Upper lobe of left lung (tissue), 6 donors: Measurements from ENCODE around the gene IGF2R. TPM values are rescaled to one million over a fixed set of nuclear protein-coding genes. Genes with fewer than 3 reads are reported as not detected.

ENCODE experiments used
- ATAC-seq, 2 donors: fragments of 200-7000 bp; cut with Tn5 transposase; one replicate each; pipeline ENCODE4 v1.9.1; 2022; ENCODE audit warnings: mild to moderate bottlenecking in 2 of 2, moderate library complexity in 2 of 2; ENCODE audit not compliant: low FRiP score in 2 of 2
- DNase-seq, 2 donors: peaks; one replicate each; pipeline ENCODE4 v3.0.0-alpha.2; 2019 to 2020
- H3K27ac ChIP-seq, 4 donors: fragments of 200-600 bp; sonication (generic); one replicate each; pipeline ENCODE4 v1.5.1; 2016 to 2019
- H3K27me3 ChIP-seq, 4 donors: fragments of 200-600 bp; sonication (generic); one replicate each; pipeline ENCODE4 v1.5.1; 2017 to 2019
- H3K36me3 ChIP-seq, 4 donors: fragments of 200-600 bp; sonication (generic); one replicate each; pipeline ENCODE4 v1.5.1; 2016 to 2019
- H3K4me1 ChIP-seq, 4 donors: fragments of 200-600 bp; sonication (generic); one replicate each; pipeline ENCODE4 v1.5.1; 2018 to 2019
- H3K4me3 ChIP-seq, 4 donors: fragments of 200-600 bp; sonication (generic); one replicate each; pipeline ENCODE4 v1.5.1; 2017 to 2019; ENCODE audit warnings: mild to moderate bottlenecking in 2 of 4, moderate library complexity in 1 of 4
- H3K9me3 ChIP-seq, 4 donors: fragments of 200-600 bp; sonication (generic); one replicate each; pipeline ENCODE4 v1.5.1; 2018 to 2019
- CTCF ChIP-seq, 6 experiments: fragments of 450-650 bp in 4 of 6; fragments of 200-600 bp in 2 of 6; sonication (generic) in 2 of 6; IDR thresholded peaks; one replicate each; pipeline ENCODE4 v1.5.1; 2016 to 2019; ENCODE audit warnings: antibody characterized with exemption in 6 of 6
- EP300 ChIP-seq, 4 donors: sonication (generic); formaldehyde crosslinking; IDR thresholded peaks; one replicate each; pipeline ENCODE4 v1.5.1; 2017; ENCODE audit warnings: antibody characterized with exemption in 4 of 4, control low read depth in 2 of 4
- POLR2A ChIP-seq, 4 donors: fragments of 450-650 bp; IDR thresholded peaks; one replicate each; pipeline ENCODE4 v1.5.1; 2016 to 2017; ENCODE audit warnings: antibody characterized with exemption in 4 of 4, mild to moderate bottlenecking in 2 of 4
- POLR2AphosphoS5 ChIP-seq, 2 donors: sonication (generic); formaldehyde crosslinking; IDR thresholded peaks; one replicate each; pipeline ENCODE4 v1.5.1; 2017; ENCODE audit warnings: antibody characterized with exemption in 2 of 2
- WGBS, 2 donors: methylation state at CpG; one replicate each; pipeline ENCODE4 v1.1.5; 2017 to 2018; 5-methylcytosine and 5-hydroxymethylcytosine counted together
- total RNA-seq, 6 donors: library from RNA; depleted of rRNA in 4 of 6; stranded (reverse); fragments of >200 nt in 4 of 6; gene quantifications; one replicate each; pipeline versions ENCODE4 v1.1.0 to v1.2.1, GENCODE V29; 2016 to 2021
- donor health status: DM: no; HTN: no; CAD: no; lungs with moderate emphysema.
- donor health status: DM: no; HTN: yes; CAD: no; lungs with severe emphysema.

Gene IGF2R
- total RNA-seq, 6 donors from 2014 or later, result 103 to 150 (median 128) TPM

GRCh38 chr6:159979136-159979874 is 10.4 kb downstream of the IGF2R start:
- Histone ChIP-seq H3K4me3 (no peak overlapping the region), H3K27ac (peak overlapping the region; percentile 60 to 80 (median 70)), H3K9me3 (no peaks in the 10 kb centered on the region), H3K36me3 (no peaks in the 10 kb centered on the region), H3K27me3 (no peaks in the 10 kb centered on the region), H3K4me1 (peaks cover 71 to 81% (median 76%) of the 10 kb centered on the region in 4 donors)
- peak; percentile 43 to 49 for ATAC-seq
- WGBS, 2 donors, result 80 to 85% methylated on average over 10 to 11 of the region's 11 CpGs
- TF ChIP-seq EP300 (IDR thresholded peaks at IDR 0.05) (peak in 1 of 4 donors; percentile 7), CTCF (IDR thresholded peaks at IDR 0.05) (no peak), POLR2A (IDR thresholded peaks at IDR 0.05) (no peak), POLR2AphosphoS5 (IDR thresholded peaks at IDR 0.05) (peak in 1 of 2 donors; percentile 19)
- DNase-seq, result peak in 1 of 2 donors; percentile 82

GRCh38 chr6:159980474-159980873 is 11.6 kb downstream of the IGF2R start:
- Histone ChIP-seq H3K36me3 (no peaks in the 10 kb centered on the region), H3K27me3 (no peaks in the 10 kb centered on the region), H3K4me3 (no peak overlapping the region), H3K27ac (peak overlapping the region in 2 of 4 donors; percentile 7 to 85), H3K4me1 (peaks cover 75 to 92% (median 81%) of the 10 kb centered on the region in 4 donors), H3K9me3 (no peaks in the 10 kb centered on the region)
- ATAC-seq (no peak), DNase-seq (no peak)
- TF ChIP-seq EP300 (IDR thresholded peaks at IDR 0.05) (no peak), CTCF (IDR thresholded peaks at IDR 0.05) (no peak), POLR2AphosphoS5 (IDR thresholded peaks at IDR 0.05) (no peak), POLR2A (IDR thresholded peaks at IDR 0.05) (no peak)
- 90 to 97% methylated on average over 4 to 5 of the region's 5 CpGs for WGBS, 2 donors

GRCh38 chr6:159981071-159981402 is 12.2 kb downstream of the IGF2R start:
- no peak for ATAC-seq
- H3K27me3 ChIP-seq, result no peaks in the 10 kb centered on the region

GRCh38 chr6:159981403-159982245 is 12.7 kb downstream of the IGF2R start:
- peaks cover 82 to 96% (median 84%) of the 10 kb centered on the region in 4 donors for H3K4me1 ChIP-seq
- WGBS, 2 donors, result 12 to 25% methylated on average over 15 to 16 of the region's 16 CpGs
- H3K9me3 ChIP-seq, result no peaks in the 10 kb centered on the region
- peak overlapping the region in 2 of 4 donors; percentile 18 to 23 for H3K4me3 ChIP-seq
- peak in 1 of 4 donors; percentile 37 for TF ChIP-seq EP300 (IDR thresholded peaks at IDR 0.05)
- TF ChIP-seq CTCF (IDR thresholded peaks at IDR 0.05), result no peak
- TF ChIP-seq POLR2A (IDR thresholded peaks at IDR 0.05), result peak in 1 of 4 donors; percentile 44
- peak; percentile 39 to 61 for TF ChIP-seq POLR2AphosphoS5 (IDR thresholded peaks at IDR 0.05)
- H3K27me3 ChIP-seq, result no peaks in the 10 kb centered on the region
- no peaks in the 10 kb centered on the region for H3K36me3 ChIP-seq
- ATAC-seq, result peak; percentile 62 to 82
- DNase-seq, result peak in 1 of 2 donors; percentile 83
- H3K27ac ChIP-seq, result peak overlapping the region; percentile 76 to 85 (median 79)

More at GRCh38 chr6:159981071-159981402, 12.2 kb downstream of the IGF2R start:
- H3K27ac ChIP-seq, result peak overlapping the region; percentile 76 to 85 (median 79)
- TF ChIP-seq CTCF (IDR thresholded peaks at IDR 0.05) (no peak), POLR2A (IDR thresholded peaks at IDR 0.05) (no peak), EP300 (IDR thresholded peaks at IDR 0.05) (no peak), POLR2AphosphoS5 (IDR thresholded peaks at IDR 0.05) (no peak)
- peaks cover 80 to 97% (median 85%) of the 10 kb centered on the region in 4 donors for H3K4me1 ChIP-seq
- H3K36me3 ChIP-seq, result no peaks in the 10 kb centered on the region
- no peak overlapping the region for H3K4me3 ChIP-seq
- H3K9me3 ChIP-seq, result no peaks in the 10 kb centered on the region
- no peak for DNase-seq
- 74 to 87% methylated on average over 5 to 6 of the region's 6 CpGs for WGBS, 2 donors
